H1 (cell line): ENCODE measurements around the gene ATCAY. TPM values are rescaled to one million over a fixed set of nuclear protein-coding genes. Genes with fewer than 3 reads are reported as not detected.

ENCODE experiments used
- BCL11A ChIP-seq, 2 experiments: IDR thresholded peaks; one replicate each; pipeline ENCODE4 v1.6.1; 2011; ENCODE audit warnings: low read depth in 2 of 2, low read length in 2 of 2, mild to moderate bottlenecking in 2 of 2
- BRCA1 ChIP-seq: IDR thresholded peaks from 2 replicates; pipeline ENCODE4 v1.6.1; 2012; ENCODE audit warnings: low read depth, low read length, improper control_type of control experiment
- EP300 ChIP-seq, 2 experiments: IDR thresholded peaks; 1 replicate in 1 of 2; 2 replicates in 1 of 2; pipeline ENCODE4 v1.6.1; 2011 to 2012; ENCODE audit warnings: low read depth in 2 of 2, low read length in 2 of 2, mild to moderate bottlenecking in 2 of 2, borderline replicate concordance in 1 of 2, inconsistent platforms in 1 of 2, moderate library complexity in 1 of 2
- MAFK ChIP-seq: IDR thresholded peaks from 2 replicates; pipeline ENCODE4 v1.6.1; 2012; ENCODE audit warnings: low read depth, mild to moderate bottlenecking, improper control_type of control experiment, low read length
- RAD21 ChIP-seq, 2 experiments: IDR thresholded peaks in 1 of 2; conservative IDR thresholded peaks in 1 of 2; 2 replicates each; pipeline ENCODE4 v1.6.1; 2011; ENCODE audit warnings: low read depth in 2 of 2, low read length in 2 of 2, improper control_type of control experiment in 1 of 2, inconsistent platforms in 1 of 2, mild to moderate bottlenecking in 1 of 2, moderate library complexity in 1 of 2
- SAP30 ChIP-seq: fragments of 300-600 bp; sonication (generic); IDR thresholded peaks from 2 replicates; pipeline ENCODE4 v1.7.1; 2012; ENCODE audit warnings: low read length, moderate library complexity, mild to moderate bottlenecking, inconsistent platforms; ENCODE audit not compliant: insufficient read depth, insufficient replicate concordance
- SIN3A ChIP-seq, 2 experiments: IDR thresholded peaks in 1 of 2; conservative IDR thresholded peaks in 1 of 2; 2 replicates each; pipeline ENCODE4 v1.6.1; 2011 to 2012; ENCODE audit warnings: low read length in 2 of 2, improper control_type of control experiment in 1 of 2, low read depth in 1 of 2, mild to moderate bottlenecking in 1 of 2
- TBP ChIP-seq: IDR thresholded peaks from 2 replicates; pipeline ENCODE4 v1.6.1; 2011; ENCODE audit warnings: low read depth, low read length, improper control_type of control experiment
- polyA plus RNA-seq, 7 experiments: library from polyadenylated mRNA; depleted of rRNA in 3 of 7; stranded (reverse) in 5 of 7; unstranded in 2 of 7; fragments of >200 nt in 5 of 7; fragments of 200-250 nt in 2 of 7; gene quantifications; 1 replicate in 5 of 7; 2 replicates in 1 of 7; 4 replicates in 1 of 7; pipeline versions ENCODE4 v1.2.1 to v1.2.3, GENCODE V29; 2011 to 2013; ENCODE audit warnings: missing spikeins in 2 of 7, mixed read lengths in 2 of 7
- total RNA-seq: library from RNA; stranded (reverse); fragmentation: NEBNext Ultra II Directional; extraction: Animal tissue kit (Norgen Biotek cat#: 25700); gene quantifications from 2 replicates; pipeline ENCODE4 v1.2.1, GENCODE V29; 2021
- TF ChIP-seq, protein P1 (sequence below): IDR thresholded peaks from 2 replicates; pipeline ENCODE4 v1.6.1; 2011; ENCODE audit warnings: low read length, improper control_type of control experiment

The ATCAY gene
- total and polyA plus RNA-seq, 2 of the 8 experiments (the other 6 are each of a cell fraction or from before 2014, with no cell fraction given), result 24.4 to 33.8 TPM

DNA sequence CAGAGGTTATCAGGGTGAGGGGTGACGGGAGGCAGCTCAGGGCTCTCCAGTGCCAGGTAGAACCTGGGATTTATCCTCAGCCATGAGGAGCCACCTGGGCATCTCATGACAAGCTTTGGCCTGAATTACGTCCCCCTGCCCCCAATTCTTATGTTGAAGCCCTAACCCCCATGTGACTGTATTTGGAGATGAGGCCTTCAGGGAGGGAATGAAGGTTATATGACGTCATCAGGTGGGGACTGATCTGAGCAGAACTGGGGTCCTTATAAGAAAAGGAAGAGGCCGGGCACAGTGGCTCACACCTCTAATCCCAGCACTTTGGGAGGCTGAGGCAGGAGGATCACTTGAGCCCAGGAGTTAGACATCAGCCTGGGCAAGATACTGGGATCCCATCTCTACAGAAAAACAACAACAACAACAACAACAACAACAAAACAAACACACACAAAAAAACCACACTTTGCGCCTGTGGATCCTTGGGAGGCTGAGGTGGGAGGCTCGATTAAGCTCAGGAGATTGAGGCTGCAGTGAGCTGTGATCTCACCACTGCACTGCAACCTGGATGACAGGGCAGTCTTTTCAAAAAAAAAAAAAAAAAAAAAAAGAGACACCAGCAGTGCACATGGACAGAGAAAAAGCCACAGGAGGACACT, 30.0 kb upstream of the ATCAY start (continued):
- TF ChIP-seq BCL11A (IDR thresholded peaks at IDR 0.05; ENCODE audit: low read depth in 2 of 2, low read length in 2 of 2) (no peak), MAFK (no peak), RAD21 (IDR thresholded peaks at IDR 0.05 in 1 of 2, conservative IDR thresholded peaks at IDR 0.05 in 1 of 2; ENCODE audit: low read depth in 2 of 2, low read length in 2 of 2) (no peak), SAP30 (no peak), EP300 (IDR thresholded peaks at IDR 0.05; ENCODE audit: borderline replicate concordance in 1 of 2, low read depth in 2 of 2, low read length in 2 of 2) (no peak), SIN3A (conservative IDR thresholded peaks at IDR 0.05 in 1 of 2, IDR thresholded peaks at IDR 0.05 in 1 of 2; ENCODE audit: low read depth in 1 of 2, low read length in 2 of 2) (no peak), BRCA1 (no peak), TBP (no peak)
- TF ChIP-seq, protein P1, sequence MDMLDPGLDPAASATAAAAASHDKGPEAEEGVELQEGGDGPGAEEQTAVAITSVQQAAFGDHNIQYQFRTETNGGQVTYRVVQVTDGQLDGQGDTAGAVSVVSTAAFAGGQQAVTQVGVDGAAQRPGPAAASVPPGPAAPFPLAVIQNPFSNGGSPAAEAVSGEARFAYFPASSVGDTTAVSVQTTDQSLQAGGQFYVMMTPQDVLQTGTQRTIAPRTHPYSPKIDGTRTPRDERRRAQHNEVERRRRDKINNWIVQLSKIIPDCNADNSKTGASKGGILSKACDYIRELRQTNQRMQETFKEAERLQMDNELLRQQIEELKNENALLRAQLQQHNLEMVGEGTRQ, result no peak
- TF ChIP-seq, all 59 proteins: peak for 0
